ENCODE data around the gene TEX26. TPM values are rescaled to one million over a fixed set of nuclear protein-coding genes. Genes with fewer than 3 reads are reported as not detected.

Gene TEX26
- total RNA-seq, 2 experiments from 2014 or later = not detected

- Mint-ChIP-seq H3K36me3 (ENCODE audit: low read depth) (no peaks in the 10 kb centered on the region), H3K27me3 (peaks cover 22% of the 10 kb centered on the region), H3K9me3 (ENCODE audit: low read depth) (no peaks in the 10 kb centered on the region), H3K4me1 (no peaks in the 10 kb centered on the region), H3K27ac (no peak overlapping the region), H3K4me3 (no peak overlapping the region)
- DNase-seq = no peak
- no peak for ATAC-seq
- intact Hi-C loops (cut with DNase I, micrococcal nuclease) = no loop called here
- ChIA-PET POLR2A (no interaction called here), CTCF (interaction anchor here (1.1 to 1.2 kb wide), 2 partner anchors 22 to 102 kb away, joined by 3 to 4 read pairs; no protein-coding TSS in a partner anchor)
Measured at GRCh38 chr13:31022288-31022895, 89.9 kb downstream of the TEX26 start.

- Mint-ChIP-seq H3K9me3 (ENCODE audit: low read depth) (no peaks in the 10 kb centered on the region), H3K27me3 (peaks cover 19% of the 10 kb centered on the region), H3K4me1 (no peaks in the 10 kb centered on the region), H3K4me3 (no peak overlapping the region), H3K27ac (no peak overlapping the region), H3K36me3 (ENCODE audit: low read depth) (no peaks in the 10 kb centered on the region)
- DNase-seq (no peak), ATAC-seq (no peak)
- ChIA-PET CTCF (interaction anchor here (1.1 kb wide), 1 partner anchor 21 kb away, joined by 3 read pairs; no protein-coding TSS in a partner anchor), POLR2A (no interaction called here)
- intact Hi-C loops (cut with DNase I, micrococcal nuclease) = no loop called here
Measured at GRCh38 chr13:31022928-31023530, 90.6 kb downstream of the TEX26 start.

Other genes with a start within 250 kb of the TEX26 start
- 10 to 100 TPM; 24.9 to 29.6 TPM for gene ALOX5AP, start 197.1 kb upstream of the TEX26 start, total RNA-seq
- not detected for gene MEDAG, start 26.4 kb upstream of the TEX26 start, total RNA-seq
- gene HSPH1, start 229.2 kb downstream of the TEX26 start, total RNA-seq = 100 to 1,000 TPM; 229 to 259 TPM

Measured in activated CD4-positive, alpha-beta T cell treated with anti-CD3 and anti-CD28 coated beads for 36 hours (primary cell).